BJ (cell line): Measurements from ENCODE around the gene ZNF26. TPM values are rescaled to one million over a fixed set of nuclear protein-coding genes. Genes with fewer than 3 reads are reported as not detected.

Experiments
- CTCF ChIA-PET: fragments of 350-600 bp; formaldehyde crosslinking; extraction: SDS; loops from one replicate; lab custom pipeline; 2021; ENCODE audit warnings: antibody characterized with exemption, inconsistent platforms; lab: Yijun Ruan, JAX
- POLR2A ChIA-PET: fragments of 300-600 bp; sonication (Branson Sonifier 250); formaldehyde crosslinking; extraction: SDS; loops from one replicate; lab custom pipeline; 2021; ENCODE audit warnings: antibody characterized with exemption; lab: Charles Lee
- DNase-seq: peaks from one replicate; pipeline ENCODE4 v3.0.0-alpha.2; 2011; ENCODE audit warnings: low read depth
- H3K27me3 ChIP-seq: 2 replicates; pipeline ENCODE4 v1.6.0; 2011; ENCODE audit warnings: low read length; ENCODE audit not compliant: control insufficient read depth, insufficient read depth
- H3K36me3 ChIP-seq: 2 replicates; pipeline ENCODE4 v1.5.1; 2011; ENCODE audit warnings: low read length; ENCODE audit not compliant: control insufficient read depth, insufficient read depth
- H3K4me3 ChIP-seq: 2 replicates; pipeline ENCODE4 v1.5.1; 2011; ENCODE audit warnings: low read depth, mild to moderate bottlenecking, control low read depth, low read length
- polyA plus RNA-seq: library from polyadenylated mRNA; depleted of rRNA; stranded (reverse); fragments of >200 nt; gene quantifications from 2 replicates; pipeline ENCODE4 v1.2.3, GENCODE V29; 2011
- TF ChIP-seq, protein P1 (sequence below): IDR thresholded peaks from 2 replicates; pipeline ENCODE4 v1.5.1; 2011; ENCODE audit warnings: low read depth, mild to moderate bottlenecking, control low read depth, inconsistent platforms, low read length, moderate library complexity; ENCODE audit not compliant: insufficient read depth

The ZNF26 gene
- polyA plus RNA-seq, 1 experiment = 4.6 TPM

DNA sequence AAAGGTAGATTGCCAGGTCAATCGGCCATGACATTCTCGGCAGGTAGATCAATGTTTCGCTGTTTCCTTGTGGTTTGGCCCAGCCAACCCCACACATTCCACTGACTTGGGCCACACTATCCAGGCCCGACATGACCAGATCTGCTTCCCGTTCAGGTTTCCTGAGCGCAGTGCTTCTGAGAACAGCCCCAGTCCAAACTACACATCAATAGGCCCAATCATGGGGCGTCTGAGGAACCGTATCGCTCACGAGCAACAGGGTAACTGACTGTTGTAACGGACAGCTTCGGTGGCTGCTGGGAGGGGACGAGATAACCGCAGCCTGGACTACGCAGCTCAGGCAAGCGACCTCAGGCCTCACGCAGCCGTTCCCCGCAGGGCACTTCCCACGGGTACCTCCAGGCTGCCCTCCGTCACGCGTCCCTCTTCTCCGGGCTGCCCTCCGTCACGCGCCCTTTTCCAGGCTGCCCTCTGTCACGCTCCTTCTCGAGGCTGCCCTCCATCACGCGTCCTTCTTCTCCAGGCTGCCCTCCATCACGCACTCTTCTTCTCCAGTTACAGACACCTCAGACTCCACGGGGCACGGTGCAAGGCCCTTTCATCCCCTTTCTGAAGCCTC, 44.7 kb upstream of the ZNF26 start:
- H3K36me3 ChIP-seq = peaks cover 34% of the 10 kb centered on the region

DNA sequence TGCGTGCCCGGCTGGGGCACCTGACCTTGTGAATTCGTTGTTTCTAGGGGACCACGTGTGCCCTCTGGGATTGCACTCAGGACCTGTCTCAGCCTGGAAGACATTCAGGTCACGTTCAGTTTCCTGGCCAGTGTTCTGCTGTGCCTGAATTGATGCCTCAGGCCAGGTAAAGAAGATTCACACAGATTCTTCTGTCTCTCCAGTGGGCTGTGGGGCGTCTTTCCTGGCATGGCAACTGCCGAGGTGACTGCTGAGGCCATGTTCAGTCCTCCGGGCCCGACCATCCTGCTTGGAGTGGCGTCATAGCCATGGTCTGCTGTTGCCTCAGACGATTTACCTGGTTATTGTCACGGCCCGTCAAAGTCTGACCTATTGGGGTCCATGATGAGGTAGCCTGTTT, 43.6 kb upstream of the ZNF26 start:
- TF ChIP-seq, protein P1, sequence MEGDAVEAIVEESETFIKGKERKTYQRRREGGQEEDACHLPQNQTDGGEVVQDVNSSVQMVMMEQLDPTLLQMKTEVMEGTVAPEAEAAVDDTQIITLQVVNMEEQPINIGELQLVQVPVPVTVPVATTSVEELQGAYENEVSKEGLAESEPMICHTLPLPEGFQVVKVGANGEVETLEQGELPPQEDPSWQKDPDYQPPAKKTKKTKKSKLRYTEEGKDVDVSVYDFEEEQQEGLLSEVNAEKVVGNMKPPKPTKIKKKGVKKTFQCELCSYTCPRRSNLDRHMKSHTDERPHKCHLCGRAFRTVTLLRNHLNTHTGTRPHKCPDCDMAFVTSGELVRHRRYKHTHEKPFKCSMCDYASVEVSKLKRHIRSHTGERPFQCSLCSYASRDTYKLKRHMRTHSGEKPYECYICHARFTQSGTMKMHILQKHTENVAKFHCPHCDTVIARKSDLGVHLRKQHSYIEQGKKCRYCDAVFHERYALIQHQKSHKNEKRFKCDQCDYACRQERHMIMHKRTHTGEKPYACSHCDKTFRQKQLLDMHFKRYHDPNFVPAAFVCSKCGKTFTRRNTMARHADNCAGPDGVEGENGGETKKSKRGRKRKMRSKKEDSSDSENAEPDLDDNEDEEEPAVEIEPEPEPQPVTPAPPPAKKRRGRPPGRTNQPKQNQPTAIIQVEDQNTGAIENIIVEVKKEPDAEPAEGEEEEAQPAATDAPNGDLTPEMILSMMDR = no peak
- DNase-seq = no peak
- Histone ChIP-seq H3K27me3 (no peaks in the 10 kb centered on the region), H3K36me3 (peaks cover 37% of the 10 kb centered on the region), H3K4me3 (no peak overlapping the region)
- ChIA-PET POLR2A (no interaction called here), CTCF (no interaction called here)

More for the DNA sequence above, 44.7 kb upstream of the ZNF26 start:
- Histone ChIP-seq H3K4me3 (no peak overlapping the region), H3K27me3 (no peaks in the 10 kb centered on the region)
- TF ChIP-seq, protein P1 = no peak
- ChIA-PET POLR2A (no interaction called here), CTCF (no interaction called here)
- DNase-seq = no peak

DNA sequence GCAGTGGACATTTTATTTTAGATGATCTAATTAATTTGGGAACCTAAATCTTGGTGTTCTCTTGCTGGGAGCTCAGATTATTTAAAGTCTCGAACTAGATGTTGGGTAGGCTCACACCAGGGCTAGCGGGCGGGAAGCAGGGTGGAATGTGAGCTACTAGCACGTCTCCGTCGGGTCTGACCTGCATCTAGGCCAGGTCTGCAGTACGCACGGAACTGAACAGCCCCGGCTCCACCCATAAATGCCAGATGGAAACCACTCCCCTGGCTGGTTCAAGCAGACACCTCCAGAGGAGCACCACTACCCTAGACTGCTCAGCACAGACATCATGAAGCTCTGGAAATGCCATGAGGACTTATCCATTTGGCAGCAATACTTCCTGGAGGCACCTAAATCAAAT, 40.4 kb upstream of the ZNF26 start:
- TF ChIP-seq, protein P1 = no peak
- ChIA-PET CTCF (no interaction called here), POLR2A (interaction anchor here (0.8 kb wide), 1 partner anchor 81 kb away, joined by 3 read pairs; no protein-coding TSS in a partner anchor)
- Histone ChIP-seq H3K4me3 (no peak overlapping the region), H3K27me3 (no peaks in the 10 kb centered on the region), H3K36me3 (peaks cover 39% of the 10 kb centered on the region)
- no peak for DNase-seq

DNA sequence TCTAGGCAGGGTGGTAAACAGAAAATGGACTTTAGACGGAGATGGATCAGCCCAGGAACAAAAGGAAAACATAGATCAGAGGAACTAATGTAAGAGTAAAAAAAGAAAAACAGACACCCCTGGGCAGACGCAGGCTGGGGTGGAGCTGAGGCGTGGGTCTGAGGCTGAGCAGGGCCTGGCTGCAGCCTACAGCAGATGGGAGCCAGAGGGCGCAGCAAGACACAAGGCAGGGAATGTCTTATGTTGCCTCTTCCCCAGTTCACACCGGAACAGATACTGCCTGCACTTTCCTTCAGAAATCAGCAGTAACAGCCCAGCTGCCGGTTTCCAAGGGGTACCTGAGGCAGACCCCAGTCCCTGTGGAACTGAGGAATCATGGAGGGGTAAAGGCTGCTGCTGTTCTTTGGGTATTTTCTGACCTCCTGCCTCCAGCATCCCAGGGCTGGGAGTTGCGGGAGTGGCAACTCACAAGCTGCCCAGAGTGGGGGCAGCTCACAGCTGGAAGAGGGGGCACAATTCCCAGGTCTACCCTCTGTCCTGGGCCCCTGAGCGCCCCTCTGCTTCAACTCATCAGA, 39.8 kb upstream of the ZNF26 start:
- peaks cover 35% of the 10 kb centered on the region for H3K36me3 ChIP-seq
- CTCF ChIA-PET = no interaction called here
- H3K4me3 ChIP-seq = no peak overlapping the region
- H3K27me3 ChIP-seq = no peaks in the 10 kb centered on the region
- no peak for DNase-seq
- POLR2A ChIA-PET = interaction anchor here (0.8 kb wide), 1 partner anchor 80 kb away, joined by 3 read pairs; no protein-coding TSS in a partner anchor
- TF ChIP-seq, protein P1 = no peak

DNA sequence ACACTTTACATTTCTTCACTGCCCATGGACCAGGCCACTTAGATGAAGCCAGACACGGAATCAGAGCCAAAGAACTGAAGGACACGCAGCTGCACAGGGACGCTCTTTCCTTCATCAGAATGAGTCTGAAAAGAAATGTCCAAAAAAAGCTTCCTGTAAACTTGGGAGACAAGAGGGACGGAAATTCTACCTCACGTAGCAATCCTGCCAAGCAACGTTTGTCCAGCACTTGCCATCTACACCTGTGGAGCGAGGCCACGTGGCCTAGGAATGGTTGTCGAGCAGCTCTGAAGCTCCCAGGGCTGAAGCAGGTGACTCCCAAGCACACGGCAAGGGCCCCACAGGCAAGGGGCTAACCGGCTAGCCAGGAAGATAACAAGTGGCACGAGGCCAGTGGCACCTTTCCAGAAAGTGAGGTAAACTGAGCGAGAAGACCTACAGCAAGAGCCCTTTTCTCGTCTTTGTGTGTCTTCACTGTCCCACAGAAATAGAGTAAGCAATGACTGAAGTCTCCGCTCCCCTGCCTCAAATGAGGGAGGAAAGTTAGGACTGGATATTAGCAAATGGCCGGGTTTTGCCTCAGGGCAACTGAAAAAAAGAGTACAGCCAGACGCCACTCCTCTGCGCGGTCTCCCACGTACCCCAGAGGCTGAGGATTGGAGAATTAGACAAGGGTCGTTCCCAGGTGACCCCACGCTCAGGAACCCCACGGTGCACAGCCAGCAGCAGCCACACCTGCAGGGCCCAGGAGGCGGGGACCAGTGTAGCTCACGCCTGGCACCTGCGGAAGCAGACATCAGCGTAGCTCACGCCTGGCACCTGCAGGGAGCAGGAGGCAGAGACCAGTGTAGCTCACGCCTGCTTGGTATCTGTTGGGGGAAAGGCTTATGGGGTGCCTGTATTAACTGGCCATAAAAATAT, 37.8 kb upstream of the ZNF26 start:
- CTCF ChIA-PET = no interaction called here
- POLR2A ChIA-PET = interaction anchor here (0.6 kb wide), 1 partner anchor 216 kb away, joined by 5 read pairs; no protein-coding TSS in a partner anchor
- Histone ChIP-seq H3K36me3 (peaks cover 20% of the 10 kb centered on the region), H3K4me3 (no peak overlapping the region), H3K27me3 (no peaks in the 10 kb centered on the region)
- no peak for DNase-seq
- TF ChIP-seq, protein P1 = no peak
